Chondrocyte (in vitro differentiated cells): ENCODE data around the gene CNNM2. TPM values are rescaled to one million over a fixed set of nuclear protein-coding genes. Genes with fewer than 3 reads are reported as not detected.
"Not testable (repeated sequence)": the region's sequence is repeated elsewhere in the genome, so short reads cannot be mapped to it uniquely, and the experiment has no call there.

Source experiments
- DNase-seq: peaks from one replicate; pipeline ENCODE4 v3.0.0; 2021; ENCODE audit warnings: mixed read lengths, low spot score
- H3K27ac Mint-ChIP-seq: one replicate; pipeline ENCODE4 v1.8.0; 2021; ENCODE audit warnings: mild to moderate bottlenecking, moderate library complexity, mixed read lengths; ENCODE audit not compliant: unreplicated experiment
- H3K27me3 Mint-ChIP-seq: 2 replicates; pipeline ENCODE4 v1.8.0; 2021; ENCODE audit warnings: low read depth, mixed read lengths
- H3K36me3 Mint-ChIP-seq: 2 replicates; pipeline ENCODE4 v1.8.0; 2021; ENCODE audit warnings: low read depth, mixed read lengths
- H3K4me1 Mint-ChIP-seq: 2 replicates; pipeline ENCODE4 v1.8.0; 2021; ENCODE audit warnings: low read depth, mild to moderate bottlenecking, mixed read lengths
- H3K4me3 Mint-ChIP-seq: one replicate; pipeline ENCODE4 v1.8.0; 2021; ENCODE audit warnings: mild to moderate bottlenecking, moderate library complexity, mixed read lengths; ENCODE audit not compliant: unreplicated experiment
- H3K9me3 Mint-ChIP-seq: 2 replicates; pipeline ENCODE4 v1.8.0; 2021; ENCODE audit warnings: low read depth, mixed read lengths
- CTCF ChIP-seq: fragments of 200-600 bp; sonication (generic); IDR thresholded peaks from 2 replicates; pipeline ENCODE4 v1.5.0; 2021; ENCODE audit warnings: antibody characterized with exemption, mild to moderate bottlenecking, moderate library complexity
- total RNA-seq: library from RNA; stranded (reverse); gene quantifications from 3 replicates; pipeline ENCODE4 v1.2.1, GENCODE V29; 2021

The CNNM2 gene
- total RNA-seq, 1 donor from 2014 or later = 36.8 TPM

GRCh38 chr10:102960157-102960556 lies 42.1 kb downstream of the CNNM2 start:
- Mint-ChIP-seq H3K36me3 (peaks cover 2% of the 10 kb centered on the region), H3K4me3 (no peak overlapping the region), H3K4me1 (peaks cover 15% of the 10 kb centered on the region), H3K27ac (no peak overlapping the region), H3K27me3 (no peaks in the 10 kb centered on the region), H3K9me3 (no peaks in the 10 kb centered on the region)
- DNase-seq = no peak
- no peak for TF ChIP-seq CTCF

GRCh38 chr10:102962267-102962666 lies 44.2 kb downstream of the CNNM2 start:
- no peak overlapping the region for H3K4me3 Mint-ChIP-seq
- DNase-seq = no peak
- peaks cover 15% of the 10 kb centered on the region for H3K4me1 Mint-ChIP-seq
- no peak for TF ChIP-seq CTCF
- no peaks in the 10 kb centered on the region for H3K9me3 Mint-ChIP-seq
- no peaks in the 10 kb centered on the region for H3K27me3 Mint-ChIP-seq
- no peak overlapping the region for H3K27ac Mint-ChIP-seq
- peaks cover 2% of the 10 kb centered on the region for H3K36me3 Mint-ChIP-seq

GRCh38 chr10:102962951-102963755 lies 45.1 kb downstream of the CNNM2 start:
- no peak overlapping the region for H3K4me3 Mint-ChIP-seq
- no peaks in the 10 kb centered on the region for H3K27me3 Mint-ChIP-seq
- DNase-seq = no peak
- TF ChIP-seq CTCF = peak; percentile 36
- peaks cover 15% of the 10 kb centered on the region for H3K4me1 Mint-ChIP-seq
- H3K36me3 Mint-ChIP-seq = peaks cover 2% of the 10 kb centered on the region
- H3K27ac Mint-ChIP-seq = no peak overlapping the region
- no peaks in the 10 kb centered on the region for H3K9me3 Mint-ChIP-seq

GRCh38 chr10:102963756-102964025 lies 45.6 kb downstream of the CNNM2 start:
- no peaks in the 10 kb centered on the region for H3K27me3 Mint-ChIP-seq
- no peak for TF ChIP-seq CTCF
- no peaks in the 10 kb centered on the region for H3K9me3 Mint-ChIP-seq
- H3K4me1 Mint-ChIP-seq = peaks cover 15% of the 10 kb centered on the region
- H3K27ac Mint-ChIP-seq = no peak overlapping the region
- H3K4me3 Mint-ChIP-seq = no peak overlapping the region
- H3K36me3 Mint-ChIP-seq = peaks cover 2% of the 10 kb centered on the region
- DNase-seq = no peak

GRCh38 chr10:102964064-102964463 lies 46.0 kb downstream of the CNNM2 start:
- peaks cover 15% of the 10 kb centered on the region for H3K4me1 Mint-ChIP-seq
- not testable (repeated sequence) for H3K9me3 Mint-ChIP-seq, DNase-seq, H3K4me3 Mint-ChIP-seq, H3K36me3 Mint-ChIP-seq, H3K27ac Mint-ChIP-seq, H3K27me3 Mint-ChIP-seq

GRCh38 chr10:102964713-102965112 lies 46.6 kb downstream of the CNNM2 start:
- Mint-ChIP-seq H3K4me3 (no peak overlapping the region), H3K36me3 (peaks cover 2% of the 10 kb centered on the region), H3K27me3 (no peaks in the 10 kb centered on the region), H3K9me3 (no peaks in the 10 kb centered on the region), H3K4me1 (peaks cover 15% of the 10 kb centered on the region), H3K27ac (no peak overlapping the region)
- no peak for DNase-seq
- no peak for TF ChIP-seq CTCF
